NT2/D1 (cell line): Measurements from ENCODE around the gene UBR4.

Experiments used
- YY1 ChIP-seq: IDR thresholded peaks from 2 replicates; pipeline ENCODE4 v1.6.1; 2011; ENCODE audit not compliant: insufficient read length, insufficient read depth
- ZNF274 ChIP-seq: IDR thresholded peaks from 2 replicates; pipeline ENCODE4 v1.6.1; 2011; ENCODE audit warnings: mild to moderate bottlenecking, low read depth, low read length

DNA sequence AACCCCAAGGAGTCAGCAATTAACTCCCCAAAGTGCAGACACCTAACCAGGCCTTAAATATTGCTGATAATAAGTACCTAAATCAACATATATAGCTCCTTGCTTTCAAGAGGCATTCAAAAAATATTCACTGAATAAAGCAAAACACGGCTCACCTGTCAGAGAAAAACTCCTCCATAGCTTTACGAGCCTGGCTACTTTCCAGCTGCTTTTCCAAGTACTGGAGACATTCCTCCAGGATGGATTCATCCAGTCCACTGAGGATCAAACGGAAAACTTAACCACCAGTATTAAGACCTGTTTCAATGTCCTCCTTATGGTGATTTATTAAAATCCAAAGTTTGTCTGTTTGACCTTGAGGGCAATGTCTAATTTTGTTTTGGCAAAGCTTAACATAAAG, 44.6 kb downstream of the UBR4 start:
- TF ChIP-seq YY1 (no peak), ZNF274 (no peak)
